ENCODE measurements around the gene RASA3.

DNA sequence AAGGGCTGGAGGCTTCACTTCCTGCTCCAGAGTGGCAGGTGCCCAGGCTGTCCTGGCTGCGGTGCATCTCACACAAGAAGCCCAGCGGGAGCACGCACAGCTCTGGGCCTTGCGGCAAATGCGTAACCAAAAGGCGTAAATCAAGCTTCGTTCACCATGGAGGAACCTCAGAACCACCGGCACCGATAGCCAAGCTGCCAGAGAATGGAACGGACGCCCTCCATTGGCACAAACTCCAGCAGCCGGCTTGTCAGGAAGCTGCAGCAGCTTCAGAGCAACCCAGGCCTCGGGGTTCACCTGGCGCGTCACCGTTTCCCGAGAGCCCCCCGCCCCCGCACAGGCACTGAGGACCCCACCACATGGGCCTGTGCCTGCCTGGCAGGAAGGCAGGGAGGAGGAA lies 76.7 kb downstream of the RASA3 start:
- TF ChIP-seq, protein P1, sequence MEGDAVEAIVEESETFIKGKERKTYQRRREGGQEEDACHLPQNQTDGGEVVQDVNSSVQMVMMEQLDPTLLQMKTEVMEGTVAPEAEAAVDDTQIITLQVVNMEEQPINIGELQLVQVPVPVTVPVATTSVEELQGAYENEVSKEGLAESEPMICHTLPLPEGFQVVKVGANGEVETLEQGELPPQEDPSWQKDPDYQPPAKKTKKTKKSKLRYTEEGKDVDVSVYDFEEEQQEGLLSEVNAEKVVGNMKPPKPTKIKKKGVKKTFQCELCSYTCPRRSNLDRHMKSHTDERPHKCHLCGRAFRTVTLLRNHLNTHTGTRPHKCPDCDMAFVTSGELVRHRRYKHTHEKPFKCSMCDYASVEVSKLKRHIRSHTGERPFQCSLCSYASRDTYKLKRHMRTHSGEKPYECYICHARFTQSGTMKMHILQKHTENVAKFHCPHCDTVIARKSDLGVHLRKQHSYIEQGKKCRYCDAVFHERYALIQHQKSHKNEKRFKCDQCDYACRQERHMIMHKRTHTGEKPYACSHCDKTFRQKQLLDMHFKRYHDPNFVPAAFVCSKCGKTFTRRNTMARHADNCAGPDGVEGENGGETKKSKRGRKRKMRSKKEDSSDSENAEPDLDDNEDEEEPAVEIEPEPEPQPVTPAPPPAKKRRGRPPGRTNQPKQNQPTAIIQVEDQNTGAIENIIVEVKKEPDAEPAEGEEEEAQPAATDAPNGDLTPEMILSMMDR (IDR thresholded peaks at IDR 0.05; ENCODE audit: insufficient read depth, low read depth, low read length) = no peak
- no peak for TF ChIP-seq EZH2 (IDR thresholded peaks at IDR 0.05; ENCODE audit: insufficient read depth, low read length)

Data from astrocyte (in vitro differentiated cells and primary cell).